ENCODE results near the gene HLA-DOA. TPM values are rescaled to one million over a fixed set of nuclear protein-coding genes. Genes with fewer than 3 reads are reported as not detected.
A peak's percentile ranks its signal among the peaks of the same experiment; 100 is the strongest.

The HLA-DOA gene
- total and polyA plus RNA-seq, 4 donors = 0.69 to 3.0 (median 1.6) TPM

DNA sequence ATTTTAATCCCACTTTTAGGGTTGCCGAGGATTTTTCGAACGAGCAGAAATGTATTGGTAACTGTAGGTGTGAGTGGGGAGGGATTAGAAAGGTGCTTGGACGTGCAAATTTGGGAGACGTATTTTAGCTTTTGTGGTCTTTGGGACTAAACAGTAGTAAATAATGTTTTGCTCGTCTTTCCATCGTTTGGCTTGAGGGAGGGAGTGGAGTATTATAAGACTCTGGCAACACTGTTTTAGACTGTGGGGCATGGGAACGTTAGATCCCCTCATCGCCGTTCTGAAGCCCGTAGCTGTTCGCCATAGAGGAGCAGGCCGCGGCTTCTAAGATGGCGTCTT, 38.2 kb downstream of the HLA-DOA start:
- WGBS = under 1% methylated on average over 15 of the region's 15 CpGs
- H3K4me1 ChIP-seq (ENCODE audit: control insufficient read depth in 4 of 4, insufficient read depth in 4 of 4, low read length in 3 of 4) = peaks cover under 1 to 35% (median 30%) of the 10 kb centered on the region in 4 donors
- TF ChIP-seq RXRA (IDR thresholded peaks at IDR 0.05) (no peak), SP1 (IDR thresholded peaks at IDR 0.05) (no peak), FOXA2 (IDR thresholded peaks at IDR 0.05) (no peak), HNF4A (conservative IDR thresholded peaks at IDR 0.05) (no peak), CTCF (IDR thresholded peaks at IDR 0.05; ENCODE audit: low read depth, low read length, missing input control) (no peak), TAF1 (conservative IDR thresholded peaks at IDR 0.05) (no peak), FOXA1 (IDR thresholded peaks at IDR 0.05) (no peak), GABPA (IDR thresholded peaks at IDR 0.05 in 1 of 2, conservative IDR thresholded peaks at IDR 0.05 in 1 of 2) (no peak)
- TF ChIP-seq, protein P1, sequence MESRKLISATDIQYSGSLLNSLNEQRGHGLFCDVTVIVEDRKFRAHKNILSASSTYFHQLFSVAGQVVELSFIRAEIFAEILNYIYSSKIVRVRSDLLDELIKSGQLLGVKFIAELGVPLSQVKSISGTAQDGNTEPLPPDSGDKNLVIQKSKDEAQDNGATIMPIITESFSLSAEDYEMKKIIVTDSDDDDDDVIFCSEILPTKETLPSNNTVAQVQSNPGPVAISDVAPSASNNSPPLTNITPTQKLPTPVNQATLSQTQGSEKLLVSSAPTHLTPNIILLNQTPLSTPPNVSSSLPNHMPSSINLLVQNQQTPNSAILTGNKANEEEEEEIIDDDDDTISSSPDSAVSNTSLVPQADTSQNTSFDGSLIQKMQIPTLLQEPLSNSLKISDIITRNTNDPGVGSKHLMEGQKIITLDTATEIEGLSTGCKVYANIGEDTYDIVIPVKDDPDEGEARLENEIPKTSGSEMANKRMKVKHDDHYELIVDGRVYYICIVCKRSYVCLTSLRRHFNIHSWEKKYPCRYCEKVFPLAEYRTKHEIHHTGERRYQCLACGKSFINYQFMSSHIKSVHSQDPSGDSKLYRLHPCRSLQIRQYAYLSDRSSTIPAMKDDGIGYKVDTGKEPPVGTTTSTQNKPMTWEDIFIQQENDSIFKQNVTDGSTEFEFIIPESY (IDR thresholded peaks at IDR 0.05) = no peak
- H3K27me3 ChIP-seq (ENCODE audit: control insufficient read depth in 4 of 4, insufficient read depth in 4 of 4, low read length in 3 of 4) = no peaks in the 10 kb centered on the region
- DNase-seq (ENCODE audit: low spot score) = no peak
- H3K9ac ChIP-seq (ENCODE audit: low read depth in 1 of 2, low read length in 2 of 2) = peak overlapping the region; percentile 96 to 100
- no peaks in the 10 kb centered on the region for H3K9me3 ChIP-seq (ENCODE audit: control insufficient read depth in 4 of 4, low read length in 3 of 4)
- H3K27ac ChIP-seq (ENCODE audit: low read depth in 1 of 2, low read length in 2 of 2) = peak overlapping the region; percentile 99 to 100
- peak overlapping the region; percentile 81 to 93 (median 87) for H3K4me3 ChIP-seq (ENCODE audit: low read depth in 1 of 3, low read length in 3 of 3)
- H3K36me3 ChIP-seq (ENCODE audit: control insufficient read depth in 4 of 4, insufficient read depth in 3 of 4, low read depth in 1 of 4, low read length in 3 of 4) = peaks cover 6 to 20% (median 13%) of the 10 kb centered on the region in 4 donors

DNA sequence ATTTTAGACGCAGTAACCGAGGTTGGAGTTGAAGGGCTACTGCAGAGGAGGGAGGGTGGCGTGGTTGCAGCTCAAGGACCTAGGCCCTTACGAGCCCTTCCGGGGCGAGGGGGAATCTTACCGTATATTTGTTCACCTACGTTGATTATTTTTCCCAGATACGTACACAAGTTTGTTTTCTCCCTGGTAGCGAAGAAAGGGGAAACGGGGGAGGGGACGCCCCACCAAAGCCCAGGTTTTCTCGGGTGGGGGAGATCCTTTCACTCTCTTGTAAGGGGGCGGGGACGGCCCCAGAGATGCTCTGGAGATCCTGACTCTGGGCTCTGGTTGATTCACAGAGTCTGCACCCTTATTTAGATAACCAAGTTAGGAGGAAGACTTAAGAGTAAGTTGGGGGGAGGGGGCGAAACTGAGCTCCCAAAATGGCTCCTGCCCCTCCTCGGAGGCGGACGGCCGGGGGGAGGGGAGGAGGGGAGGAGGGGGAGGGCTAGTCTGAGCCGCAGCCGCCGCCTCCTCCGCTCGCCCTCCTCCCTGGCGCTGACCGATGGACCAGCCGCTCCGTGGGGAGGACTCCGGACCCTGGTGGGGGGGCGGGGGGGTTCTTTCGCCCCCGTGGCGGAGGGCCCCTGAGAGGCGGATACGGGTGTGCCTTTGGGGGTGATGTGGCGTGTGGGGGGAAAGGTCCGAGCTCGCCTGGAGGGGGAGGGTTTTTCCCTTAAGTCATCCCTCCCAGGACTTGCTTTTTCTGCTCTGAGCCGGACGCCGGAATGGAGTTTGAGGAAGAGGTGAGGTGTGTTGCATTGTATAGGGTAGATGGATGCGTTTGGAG, 38.8 kb downstream of the HLA-DOA start:
- under 1% methylated on average over 43 of the region's 43 CpGs for WGBS
- Histone ChIP-seq H3K4me1 (ENCODE audit: control insufficient read depth in 4 of 4, insufficient read depth in 4 of 4, low read length in 3 of 4) (peaks cover 0 to 34% (median 27%) of the 10 kb centered on the region in 4 donors), H3K27ac (ENCODE audit: low read depth in 1 of 2, low read length in 2 of 2) (peak overlapping the region; percentile 99 to 100), H3K36me3 (ENCODE audit: control insufficient read depth in 4 of 4, insufficient read depth in 3 of 4, low read depth in 1 of 4, low read length in 3 of 4) (peaks cover 5 to 14% (median 8%) of the 10 kb centered on the region in 4 donors), H3K4me3 (ENCODE audit: low read depth in 1 of 3, low read length in 3 of 3) (peak overlapping the region; percentile 81 to 93 (median 87)), H3K27me3 (ENCODE audit: control insufficient read depth in 4 of 4, insufficient read depth in 4 of 4, low read length in 3 of 4) (no peaks in the 10 kb centered on the region), H3K9me3 (ENCODE audit: control insufficient read depth in 4 of 4, low read length in 3 of 4) (no peaks in the 10 kb centered on the region), H3K9ac (ENCODE audit: low read depth in 1 of 2, low read length in 2 of 2) (peak overlapping the region; percentile 96 to 100)
- TF ChIP-seq, protein P1 (IDR thresholded peaks at IDR 0.05) = no peak
- TF ChIP-seq HNF4A (conservative IDR thresholded peaks at IDR 0.05) (peak; percentile 61 to 72), HNF4G (IDR thresholded peaks at IDR 0.05) (no peak), EGR1 (IDR thresholded peaks at IDR 0.05; ENCODE audit: low read depth in 2 of 2) (peak in 1 of 2 donors; percentile 31), JUND (IDR thresholded peaks at IDR 0.05) (peak in 1 of 2 donors; percentile 9), YY1 (IDR thresholded peaks at IDR 0.05) (peak; percentile 37), FOXA1 (IDR thresholded peaks at IDR 0.05) (no peak)
- peak; percentile 81 for DNase-seq (ENCODE audit: low spot score)

Measured in liver (tissue), 9 donors.